Psoas muscle (tissue), 8 donors: Measurements from ENCODE around the gene FZD4. TPM values are rescaled to one million over a fixed set of nuclear protein-coding genes. Genes with fewer than 3 reads are reported as not detected.

Experiments
- ATAC-seq, 4 donors: fragments of 200-7000 bp; cut with Tn5 transposase; one replicate each; pipeline ENCODE4 v1.9.1; 2020; ENCODE audit warnings: moderate library complexity in 3 of 4, mild to moderate bottlenecking in 2 of 4
- DNase-seq, 2 donors: peaks; one replicate each; pipeline ENCODE4 v3.0.0-alpha.2; 2020
- H3K27ac ChIP-seq: fragments of 200-600 bp; one replicate; pipeline ENCODE4 v1.8.0; 2022
- H3K27me3 ChIP-seq, 3 donors: fragments of 200-600 bp in 1 of 3; one replicate each; pipeline versions ENCODE4 v1.6.1 to v1.8.0; 2013 to 2022; ENCODE audit warnings: low read length in 2 of 3, mild to moderate bottlenecking in 2 of 3, moderate library complexity in 1 of 3; ENCODE audit not compliant: insufficient read depth in 3 of 3
- H3K36me3 ChIP-seq, 2 donors: fragments of 200-600 bp in 1 of 2; one replicate each; pipeline versions ENCODE4 v1.6.1 to v1.8.0; 2013 to 2022; ENCODE audit warnings: low read depth in 1 of 2, mild to moderate bottlenecking in 1 of 2, moderate library complexity in 1 of 2; ENCODE audit not compliant: insufficient read depth in 1 of 2
- H3K4me1 ChIP-seq: fragments of 200-600 bp; one replicate; pipeline ENCODE4 v1.8.0; 2022
- H3K4me3 ChIP-seq: fragments of 200-600 bp; one replicate; pipeline ENCODE4 v1.8.0; 2022; ENCODE audit warnings: mild to moderate bottlenecking
- H3K9me3 ChIP-seq: fragments of 200-600 bp; one replicate; pipeline ENCODE4 v1.8.0; 2022
- WGBS, 3 donors: extraction: QIAGEN DNeasy Blood & Tissue Kit; methylation state at CpG; one replicate each; pipeline versions ENCODE4 v1.1.6 to v1.1.7; 2013; 5-methylcytosine and 5-hydroxymethylcytosine counted together
- intact Hi-C, 2 donors: fragments of 100-400 bp; cut with DNase I; formaldehyde crosslinking; loops; one replicate each; pipeline versions ENCODE4 v1.11.0 to v1.14.2; 2022
- polyA plus RNA-seq, 3 donors: library from polyadenylated mRNA; stranded (reverse); fragments of 200-250 nt; gene quantifications; one replicate each; pipeline ENCODE4 v1.2.3, GENCODE V29; 2013
- total RNA-seq, 4 donors: library from RNA; stranded (reverse); fragmentation: NEBNext Ultra II Directional in 2 of 4; extraction: Animal tissue kit (Norgen Biotek cat#: 25700) in 2 of 4; gene quantifications; one replicate each; pipeline versions ENCODE4 v1.2.1 to v1.2.4, GENCODE V29; 2021 to 2023
- TF ChIP-seq, protein P1 (sequence below): fragments of 200-600 bp; IDR thresholded peaks from one replicate; pipeline ENCODE4 v1.8.0; 2022; ENCODE audit warnings: antibody characterized with exemption
- donor health status: healthy with polysubstance abuse.
- donor health status: DM: no; HTN: no; CAD: no; lungs with moderate emphysema.
- donor health status: Bipolar disorder and iron deficiency.
- donor health status: healthy.
- donor health status: DM: yes; HTN: yes; CAD: no.
- donor health status: DM: no; HTN: no; CAD: no.
- donor health status: DM: no; HTN: no; CAD: no.
- donor health status: DM: yes; HTN: yes; CAD: no.

FZD4 gene
- total and polyA plus RNA-seq, 7 donors = 12.3 to 158 (median 27.5) TPM

DNA sequence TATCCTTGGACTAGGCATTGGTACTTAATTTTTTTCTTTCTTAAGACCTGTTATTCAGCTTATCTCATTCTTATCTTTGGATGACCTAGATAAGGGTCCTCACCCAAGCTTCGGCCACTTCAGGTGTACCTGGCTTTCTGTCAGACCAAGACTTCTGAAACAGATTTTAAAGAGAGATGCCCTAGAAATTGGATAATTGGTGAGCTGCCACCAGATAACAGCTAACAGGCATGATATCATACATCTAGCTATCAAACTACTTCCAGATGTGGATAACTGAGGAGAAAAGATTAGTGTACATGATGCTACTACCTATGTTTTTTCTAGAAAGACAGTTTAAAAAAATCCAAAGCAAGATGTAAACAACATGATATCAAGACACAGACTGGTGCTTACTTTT, 52.9 kb downstream of the FZD4 start:
- WGBS, 3 donors = 86 to 97% (median 92%) methylated on average over 1 of the region's 1 CpG

DNA sequence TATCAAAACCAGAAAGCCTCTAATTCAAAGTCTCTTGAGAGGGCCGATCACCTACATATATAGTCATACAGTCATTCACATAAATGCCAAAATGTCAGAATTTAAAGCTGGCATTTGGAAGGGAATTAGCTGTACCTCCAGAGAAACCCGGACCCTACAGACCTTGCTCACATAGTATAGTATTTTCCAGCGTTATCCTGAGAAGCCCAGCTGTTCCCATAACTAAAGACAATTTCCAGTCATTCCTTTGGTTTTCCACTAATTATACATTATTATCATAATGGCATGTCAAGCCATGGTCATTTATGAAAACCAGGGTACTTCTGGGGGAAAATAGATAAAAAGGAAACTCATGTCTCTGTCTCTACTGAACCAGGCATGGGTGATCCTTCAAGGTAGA, 53.6 kb downstream of the FZD4 start:
- TF ChIP-seq, protein P1, sequence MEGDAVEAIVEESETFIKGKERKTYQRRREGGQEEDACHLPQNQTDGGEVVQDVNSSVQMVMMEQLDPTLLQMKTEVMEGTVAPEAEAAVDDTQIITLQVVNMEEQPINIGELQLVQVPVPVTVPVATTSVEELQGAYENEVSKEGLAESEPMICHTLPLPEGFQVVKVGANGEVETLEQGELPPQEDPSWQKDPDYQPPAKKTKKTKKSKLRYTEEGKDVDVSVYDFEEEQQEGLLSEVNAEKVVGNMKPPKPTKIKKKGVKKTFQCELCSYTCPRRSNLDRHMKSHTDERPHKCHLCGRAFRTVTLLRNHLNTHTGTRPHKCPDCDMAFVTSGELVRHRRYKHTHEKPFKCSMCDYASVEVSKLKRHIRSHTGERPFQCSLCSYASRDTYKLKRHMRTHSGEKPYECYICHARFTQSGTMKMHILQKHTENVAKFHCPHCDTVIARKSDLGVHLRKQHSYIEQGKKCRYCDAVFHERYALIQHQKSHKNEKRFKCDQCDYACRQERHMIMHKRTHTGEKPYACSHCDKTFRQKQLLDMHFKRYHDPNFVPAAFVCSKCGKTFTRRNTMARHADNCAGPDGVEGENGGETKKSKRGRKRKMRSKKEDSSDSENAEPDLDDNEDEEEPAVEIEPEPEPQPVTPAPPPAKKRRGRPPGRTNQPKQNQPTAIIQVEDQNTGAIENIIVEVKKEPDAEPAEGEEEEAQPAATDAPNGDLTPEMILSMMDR = no peak
- Histone ChIP-seq H3K27me3 (no peaks in the 10 kb centered on the region), H3K9me3 (no peaks in the 10 kb centered on the region), H3K36me3 (no peaks in the 10 kb centered on the region), H3K27ac (no peak overlapping the region), H3K4me3 (no peak overlapping the region), H3K4me1 (no peaks in the 10 kb centered on the region)
- WGBS, 3 donors = 36 to 58% (median 43%) methylated on average over 3 of the region's 3 CpGs
- intact Hi-C loops = no loop called here
- ATAC-seq = no peak
- DNase-seq = no peak

More for the DNA sequence above, 52.9 kb downstream of the FZD4 start:
- no peak overlapping the region for H3K27ac ChIP-seq
- intact Hi-C loops = no loop called here
- ATAC-seq (no peak), DNase-seq (no peak)
- H3K9me3 ChIP-seq = no peaks in the 10 kb centered on the region
- H3K36me3 ChIP-seq = no peaks in the 10 kb centered on the region
- no peaks in the 10 kb centered on the region for H3K27me3 ChIP-seq
- TF ChIP-seq, protein P1 = no peak
- no peaks in the 10 kb centered on the region for H3K4me1 ChIP-seq
- no peak overlapping the region for H3K4me3 ChIP-seq

DNA sequence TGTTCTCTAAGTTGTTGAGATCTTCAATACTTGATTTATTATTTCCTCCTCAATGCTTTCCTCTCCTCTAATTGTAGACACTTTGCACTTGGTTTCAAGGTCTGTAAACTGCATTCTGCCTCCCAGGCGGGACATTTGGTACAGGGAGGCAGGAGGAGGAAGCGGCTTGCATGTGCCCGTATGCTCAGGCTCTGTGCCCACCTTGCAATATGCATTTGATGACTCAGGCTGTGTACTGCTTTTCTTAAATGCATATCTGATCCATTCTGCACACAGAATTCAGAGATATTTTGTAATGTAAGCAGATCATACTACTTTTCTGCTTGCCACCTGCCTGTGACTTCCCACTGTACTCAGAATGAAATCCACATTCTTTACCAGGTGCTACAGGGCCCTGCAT, 55.0 kb downstream of the FZD4 start:
- Histone ChIP-seq H3K9me3 (no peaks in the 10 kb centered on the region), H3K36me3 (no peaks in the 10 kb centered on the region), H3K27me3 (no peaks in the 10 kb centered on the region), H3K4me3 (no peak overlapping the region), H3K27ac (no peak overlapping the region), H3K4me1 (no peaks in the 10 kb centered on the region)
- intact Hi-C loops = no loop called here
- DNase-seq (no peak), ATAC-seq (no peak)
- whole genome bisulfite sequencing, 3 donors = 88 to 93% (median 91%) methylated on average over 3 of the region's 3 CpGs
- TF ChIP-seq, protein P1 = no peak

DNA sequence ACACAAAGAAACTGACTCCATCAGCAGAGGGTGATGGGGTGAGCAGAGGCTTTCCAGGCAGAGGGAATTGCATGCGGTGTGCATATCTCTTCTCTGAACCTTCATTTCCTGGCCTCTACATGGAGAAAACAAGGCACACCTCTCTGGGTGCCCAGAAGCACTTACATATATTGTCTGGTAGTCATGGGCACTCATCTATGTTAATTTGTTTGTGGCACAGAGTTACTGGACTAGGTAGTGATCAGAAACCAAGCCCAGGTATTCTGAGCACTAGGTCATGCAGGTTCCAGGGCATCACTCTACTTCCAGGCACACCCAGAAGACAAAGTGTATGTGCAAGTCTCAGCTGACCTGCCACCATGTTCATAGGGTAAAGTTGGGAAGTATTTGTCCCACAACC, 56.5 kb downstream of the FZD4 start:
- intact Hi-C loops = no loop called here
- Histone ChIP-seq H3K27ac (no peak overlapping the region), H3K4me1 (no peaks in the 10 kb centered on the region), H3K36me3 (no peaks in the 10 kb centered on the region), H3K4me3 (no peak overlapping the region), H3K9me3 (no peaks in the 10 kb centered on the region), H3K27me3 (no peaks in the 10 kb centered on the region)
- WGBS, 3 donors = 94 to 100% (median 95%) methylated on average over 1 of the region's 1 CpG
- no peak for ATAC-seq
- no peak for DNase-seq
- TF ChIP-seq, protein P1 = no peak

DNA sequence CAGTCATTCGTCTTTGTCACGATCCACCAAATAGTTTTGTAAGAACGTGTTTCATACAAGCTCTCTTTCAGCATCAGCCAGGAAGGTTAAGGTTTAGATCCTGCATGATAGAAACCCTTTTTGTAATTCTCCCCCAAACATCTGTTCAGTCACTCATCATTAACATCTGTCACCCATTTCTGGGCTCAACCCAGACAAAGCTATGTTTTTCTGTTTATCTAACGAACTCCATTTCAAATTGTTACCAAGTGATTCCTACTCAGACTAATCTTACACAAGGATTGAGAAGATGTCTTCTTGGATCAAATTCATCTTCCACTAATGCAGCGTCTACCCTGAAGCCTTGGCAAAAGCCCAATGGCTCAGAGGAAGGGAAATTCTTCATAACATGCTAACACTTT, 58.8 kb downstream of the FZD4 start:
- ATAC-seq = no peak
- H3K9me3 ChIP-seq = no peaks in the 10 kb centered on the region
- intact Hi-C loops = no loop called here
- no peak overlapping the region for H3K4me3 ChIP-seq
- 35 to 44% (median 37%) methylated on average over 5 of the region's 5 CpGs for WGBS, 3 donors
- H3K36me3 ChIP-seq = no peaks in the 10 kb centered on the region
- no peak for DNase-seq
- H3K4me1 ChIP-seq = no peaks in the 10 kb centered on the region
- no peak overlapping the region for H3K27ac ChIP-seq
- H3K27me3 ChIP-seq = no peaks in the 10 kb centered on the region
- TF ChIP-seq, protein P1 = no peak
